Vagina (tissue), 2 donors: ENCODE measurements around the gene CNTLN. TPM values are rescaled to one million over a fixed set of nuclear protein-coding genes. Genes with fewer than 3 reads are reported as not detected.

Experiments
- DNase-seq, 2 donors: peaks; one replicate each; pipeline ENCODE4 v3.0.0-alpha.2; 2017; ENCODE audit errors: extremely low spot score in 2 of 2
- H3K27ac ChIP-seq: fragments of 200-600 bp; sonication (generic); one replicate; pipeline ENCODE4 v1.5.1; 2019
- H3K27me3 ChIP-seq: fragments of 200-600 bp; sonication (generic); one replicate; pipeline ENCODE4 v1.5.1; 2019
- H3K36me3 ChIP-seq, 2 donors: fragments of 200-600 bp; sonication (generic); one replicate each; pipeline ENCODE4 v1.5.1; 2017 to 2019
- H3K4me1 ChIP-seq: fragments of 200-600 bp; sonication (generic); one replicate; pipeline ENCODE4 v1.5.1; 2019
- H3K4me3 ChIP-seq, 2 donors: fragments of 200-600 bp; sonication (generic); 1 replicate in 1 of 2; 2 replicates in 1 of 2; pipeline ENCODE4 v1.5.1; 2016 to 2019
- H3K9me3 ChIP-seq: fragments of 200-600 bp; sonication (generic); one replicate; pipeline ENCODE4 v1.5.1; 2019
- POLR2A ChIP-seq, 2 donors: fragments of 450-650 bp; IDR thresholded peaks; one replicate each; pipeline ENCODE4 v1.6.1; 2017; ENCODE audit warnings: antibody characterized with exemption in 2 of 2, mild to moderate bottlenecking in 2 of 2, moderate library complexity in 2 of 2
- POLR2AphosphoS5 ChIP-seq, 2 donors: sonication (generic); formaldehyde crosslinking; IDR thresholded peaks; one replicate each; pipeline ENCODE4 v1.9.0; 2017; ENCODE audit warnings: antibody characterized with exemption in 2 of 2, mild to moderate bottlenecking in 2 of 2, low read depth in 1 of 2; ENCODE audit not compliant: insufficient read depth in 1 of 2
- intact Hi-C: fragments of 100-400 bp; cut with DNase I; formaldehyde crosslinking; loops from one replicate; pipeline ENCODE4 v1.15.1; 2023
- total RNA-seq: library from RNA; depleted of rRNA; stranded (reverse); fragments of >200 nt; gene quantifications from one replicate; pipeline ENCODE4 v1.2.3, GENCODE V29; 2016
- TF ChIP-seq, protein P1 (sequence below), 3 experiments: fragments of 450-650 bp in 2 of 3; fragments of 200-600 bp in 1 of 3; sonication (generic) in 1 of 3; IDR thresholded peaks; one replicate each; pipeline ENCODE4 v1.5.1; 2017 to 2019; ENCODE audit warnings: antibody characterized with exemption in 3 of 3, mild to moderate bottlenecking in 2 of 3, moderate library complexity in 2 of 3

Gene CNTLN
- total RNA-seq, 1 donor from 2014 or later: 13.3 TPM

- Histone ChIP-seq H3K4me1 (no peaks in the 10 kb centered on the region), H3K4me3 (no peak overlapping the region), H3K27me3 (no peaks in the 10 kb centered on the region), H3K36me3 (no peaks in the 10 kb centered on the region), H3K9me3 (no peaks in the 10 kb centered on the region), H3K27ac (no peak overlapping the region)
- DNase-seq: no peak
- intact Hi-C loops: no loop called here
- TF ChIP-seq, protein P1, sequence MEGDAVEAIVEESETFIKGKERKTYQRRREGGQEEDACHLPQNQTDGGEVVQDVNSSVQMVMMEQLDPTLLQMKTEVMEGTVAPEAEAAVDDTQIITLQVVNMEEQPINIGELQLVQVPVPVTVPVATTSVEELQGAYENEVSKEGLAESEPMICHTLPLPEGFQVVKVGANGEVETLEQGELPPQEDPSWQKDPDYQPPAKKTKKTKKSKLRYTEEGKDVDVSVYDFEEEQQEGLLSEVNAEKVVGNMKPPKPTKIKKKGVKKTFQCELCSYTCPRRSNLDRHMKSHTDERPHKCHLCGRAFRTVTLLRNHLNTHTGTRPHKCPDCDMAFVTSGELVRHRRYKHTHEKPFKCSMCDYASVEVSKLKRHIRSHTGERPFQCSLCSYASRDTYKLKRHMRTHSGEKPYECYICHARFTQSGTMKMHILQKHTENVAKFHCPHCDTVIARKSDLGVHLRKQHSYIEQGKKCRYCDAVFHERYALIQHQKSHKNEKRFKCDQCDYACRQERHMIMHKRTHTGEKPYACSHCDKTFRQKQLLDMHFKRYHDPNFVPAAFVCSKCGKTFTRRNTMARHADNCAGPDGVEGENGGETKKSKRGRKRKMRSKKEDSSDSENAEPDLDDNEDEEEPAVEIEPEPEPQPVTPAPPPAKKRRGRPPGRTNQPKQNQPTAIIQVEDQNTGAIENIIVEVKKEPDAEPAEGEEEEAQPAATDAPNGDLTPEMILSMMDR (IDR thresholded peaks at IDR 0.05): no peak
- TF ChIP-seq POLR2AphosphoS5 (IDR thresholded peaks at IDR 0.05; ENCODE audit: insufficient read depth in 1 of 2, low read depth in 1 of 2): no peak
- no peak for TF ChIP-seq POLR2A (IDR thresholded peaks at IDR 0.05)
Measured at GRCh38 chr9:17216646-17217045, 81.8 kb downstream of the CNTLN start.

GRCh38 chr9:17217272-17217671, 82.4 kb downstream of the CNTLN start:
- H3K9me3 ChIP-seq: no peaks in the 10 kb centered on the region
- TF ChIP-seq, protein P1 (IDR thresholded peaks at IDR 0.05): no peak
- TF ChIP-seq POLR2A (IDR thresholded peaks at IDR 0.05) (no peak), POLR2AphosphoS5 (IDR thresholded peaks at IDR 0.05; ENCODE audit: insufficient read depth in 1 of 2, low read depth in 1 of 2) (no peak)
- H3K27ac ChIP-seq: no peak overlapping the region
- no peaks in the 10 kb centered on the region for H3K36me3 ChIP-seq
- intact Hi-C loops: no loop called here
- H3K4me1 ChIP-seq: no peaks in the 10 kb centered on the region
- no peaks in the 10 kb centered on the region for H3K27me3 ChIP-seq
- H3K4me3 ChIP-seq: no peak overlapping the region
- no peak for DNase-seq

DNA sequence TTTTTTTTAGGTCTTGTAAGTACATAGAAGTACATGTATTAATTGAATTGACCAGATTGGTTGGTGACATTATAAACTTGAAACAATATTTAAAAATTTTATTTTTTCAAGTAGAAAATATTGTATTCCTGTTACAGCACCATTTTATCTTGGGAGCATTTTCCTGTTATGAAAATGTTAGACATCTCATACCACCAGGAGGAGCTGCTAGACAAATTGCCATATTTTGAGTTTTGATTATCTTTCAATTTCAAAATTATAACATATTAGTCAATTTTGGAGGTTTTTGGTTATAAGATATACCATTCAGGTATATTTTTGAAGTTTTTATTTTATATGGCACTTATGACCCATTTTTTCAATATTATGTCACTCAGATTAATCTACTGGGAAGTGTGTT, 84.4 kb downstream of the CNTLN start:
- H3K36me3 ChIP-seq: no peaks in the 10 kb centered on the region
- intact Hi-C loops: no loop called here
- no peaks in the 10 kb centered on the region for H3K4me1 ChIP-seq
- H3K27ac ChIP-seq: no peak overlapping the region
- H3K9me3 ChIP-seq: no peaks in the 10 kb centered on the region
- no peak for DNase-seq
- no peak overlapping the region for H3K4me3 ChIP-seq
- TF ChIP-seq POLR2AphosphoS5 (IDR thresholded peaks at IDR 0.05; ENCODE audit: insufficient read depth in 1 of 2, low read depth in 1 of 2) (no peak), POLR2A (IDR thresholded peaks at IDR 0.05) (no peak)
- TF ChIP-seq, protein P1 (IDR thresholded peaks at IDR 0.05): no peak
- H3K27me3 ChIP-seq: no peaks in the 10 kb centered on the region

GRCh38 chr9:17222932-17223331, 88.1 kb downstream of the CNTLN start:
- no peaks in the 10 kb centered on the region for H3K9me3 ChIP-seq
- TF ChIP-seq POLR2A (IDR thresholded peaks at IDR 0.05) (no peak), POLR2AphosphoS5 (IDR thresholded peaks at IDR 0.05; ENCODE audit: insufficient read depth in 1 of 2, low read depth in 1 of 2) (no peak)
- TF ChIP-seq, protein P1 (IDR thresholded peaks at IDR 0.05): no peak
- no peaks in the 10 kb centered on the region for H3K36me3 ChIP-seq
- DNase-seq: no peak
- no peak overlapping the region for H3K4me3 ChIP-seq
- H3K27ac ChIP-seq: no peak overlapping the region
- intact Hi-C loops: no loop called here
- no peaks in the 10 kb centered on the region for H3K27me3 ChIP-seq
- H3K4me1 ChIP-seq: no peaks in the 10 kb centered on the region

- no peaks in the 10 kb centered on the region for H3K4me1 ChIP-seq
- H3K27me3 ChIP-seq: no peaks in the 10 kb centered on the region
- no peaks in the 10 kb centered on the region for H3K9me3 ChIP-seq
- TF ChIP-seq POLR2AphosphoS5 (IDR thresholded peaks at IDR 0.05; ENCODE audit: insufficient read depth in 1 of 2, low read depth in 1 of 2): no peak
- TF ChIP-seq POLR2A (IDR thresholded peaks at IDR 0.05): no peak
- TF ChIP-seq, protein P1 (IDR thresholded peaks at IDR 0.05): no peak
- intact Hi-C loops: no loop called here
- H3K4me3 ChIP-seq: no peak overlapping the region
- H3K36me3 ChIP-seq: no peaks in the 10 kb centered on the region
- no peak for DNase-seq
- H3K27ac ChIP-seq: no peak overlapping the region
Measured at GRCh38 chr9:17225407-17225806, 90.6 kb downstream of the CNTLN start.
